ENCODE results near the gene SPG21. TPM values are rescaled to one million over a fixed set of nuclear protein-coding genes. Genes with fewer than 3 reads are reported as not detected.

The SPG21 gene
- total RNA-seq, 1 donor from 2014 or later: 71.8 TPM

DNA sequence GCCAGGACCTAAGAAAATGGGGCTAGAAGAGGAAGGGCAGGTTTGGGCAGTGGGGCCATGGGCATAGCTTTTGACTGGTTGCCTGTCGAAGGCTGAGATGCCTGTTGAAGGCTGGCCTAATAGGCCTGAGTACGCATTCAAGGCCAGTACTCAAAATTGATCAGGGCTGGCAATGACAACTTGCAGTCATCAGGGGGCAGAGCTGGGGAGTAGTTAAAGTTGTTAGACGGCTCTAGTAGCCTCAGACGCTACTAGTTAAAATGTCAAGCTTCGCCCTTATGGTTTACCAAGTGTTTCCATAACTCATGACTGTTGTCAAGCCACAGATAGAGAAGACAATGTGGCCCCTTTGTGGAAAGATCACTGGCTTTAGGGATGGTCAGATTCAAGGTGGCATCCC, 28.7 kb downstream of the SPG21 start:
- Mint-ChIP-seq H3K9me3 (no peaks in the 10 kb centered on the region), H3K27me3 (ENCODE audit: low read depth) (no peaks in the 10 kb centered on the region), H3K36me3 (ENCODE audit: low read depth) (peaks cover 42% of the 10 kb centered on the region), H3K4me1 (no peaks in the 10 kb centered on the region), H3K27ac (ENCODE audit: unreplicated experiment) (peak overlapping the region; percentile 19), H3K4me3 (no peak overlapping the region)
- TF ChIP-seq, protein P1, sequence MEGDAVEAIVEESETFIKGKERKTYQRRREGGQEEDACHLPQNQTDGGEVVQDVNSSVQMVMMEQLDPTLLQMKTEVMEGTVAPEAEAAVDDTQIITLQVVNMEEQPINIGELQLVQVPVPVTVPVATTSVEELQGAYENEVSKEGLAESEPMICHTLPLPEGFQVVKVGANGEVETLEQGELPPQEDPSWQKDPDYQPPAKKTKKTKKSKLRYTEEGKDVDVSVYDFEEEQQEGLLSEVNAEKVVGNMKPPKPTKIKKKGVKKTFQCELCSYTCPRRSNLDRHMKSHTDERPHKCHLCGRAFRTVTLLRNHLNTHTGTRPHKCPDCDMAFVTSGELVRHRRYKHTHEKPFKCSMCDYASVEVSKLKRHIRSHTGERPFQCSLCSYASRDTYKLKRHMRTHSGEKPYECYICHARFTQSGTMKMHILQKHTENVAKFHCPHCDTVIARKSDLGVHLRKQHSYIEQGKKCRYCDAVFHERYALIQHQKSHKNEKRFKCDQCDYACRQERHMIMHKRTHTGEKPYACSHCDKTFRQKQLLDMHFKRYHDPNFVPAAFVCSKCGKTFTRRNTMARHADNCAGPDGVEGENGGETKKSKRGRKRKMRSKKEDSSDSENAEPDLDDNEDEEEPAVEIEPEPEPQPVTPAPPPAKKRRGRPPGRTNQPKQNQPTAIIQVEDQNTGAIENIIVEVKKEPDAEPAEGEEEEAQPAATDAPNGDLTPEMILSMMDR (conservative IDR thresholded peaks at IDR 0.05): no peak
- DNase-seq (ENCODE audit: low read depth, low spot score): no peak

DNA sequence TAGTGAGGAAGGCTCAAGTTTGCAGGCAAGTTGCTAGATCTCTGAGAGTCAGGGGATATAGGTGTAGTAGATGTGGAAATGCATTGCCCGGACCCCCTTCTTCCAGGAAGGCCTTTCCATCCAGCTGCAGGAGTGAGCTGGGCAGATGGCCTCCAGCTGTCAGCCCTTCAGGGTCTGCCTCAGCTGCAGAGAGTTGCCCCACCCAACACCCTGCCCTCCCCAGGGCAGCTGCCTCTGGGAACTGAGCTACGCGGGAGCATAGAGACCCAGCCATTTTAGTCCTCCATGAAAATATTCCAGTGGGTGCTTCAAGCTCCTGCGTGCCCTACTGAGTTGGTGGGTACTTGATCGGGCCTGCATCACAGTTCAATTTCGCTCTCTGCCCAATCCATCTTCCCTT, 29.6 kb downstream of the SPG21 start:
- no peak overlapping the region for H3K4me3 Mint-ChIP-seq
- no peak for DNase-seq (ENCODE audit: low read depth, low spot score)
- peak overlapping the region; percentile 89 for H3K27ac Mint-ChIP-seq (ENCODE audit: unreplicated experiment)

DNA sequence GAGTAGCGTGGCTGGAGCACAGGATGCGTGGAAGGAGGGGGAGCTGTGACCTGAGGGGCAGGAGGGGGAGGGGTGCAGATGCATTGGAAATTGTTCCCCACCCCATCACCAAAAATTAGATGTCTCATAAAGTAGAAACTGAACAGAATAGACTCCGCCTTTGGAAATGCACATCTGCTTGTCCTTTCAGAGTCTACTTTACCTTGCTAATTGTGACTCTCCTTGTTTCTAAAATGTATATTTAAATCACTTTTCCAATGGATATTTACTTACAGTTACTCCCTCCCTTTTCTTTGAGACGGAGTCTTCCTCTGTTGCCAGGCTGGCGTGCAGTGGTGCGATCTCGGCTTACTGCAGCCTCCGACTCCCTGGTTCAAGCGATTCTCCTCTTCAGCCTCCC, 30.6 kb downstream of the SPG21 start:
- H3K4me1 Mint-ChIP-seq: no peaks in the 10 kb centered on the region
- peaks cover 8% of the 10 kb centered on the region for H3K9me3 Mint-ChIP-seq
- no peak overlapping the region for H3K4me3 Mint-ChIP-seq
- TF ChIP-seq, protein P1 (conservative IDR thresholded peaks at IDR 0.05): no peak
- no peaks in the 10 kb centered on the region for H3K27me3 Mint-ChIP-seq (ENCODE audit: low read depth)
- peaks cover 50% of the 10 kb centered on the region for H3K36me3 Mint-ChIP-seq (ENCODE audit: low read depth)
- no peak overlapping the region for H3K27ac Mint-ChIP-seq (ENCODE audit: unreplicated experiment)
- DNase-seq (ENCODE audit: low read depth, low spot score): no peak

More for the DNA sequence above, 29.6 kb downstream of the SPG21 start:
- H3K4me1 Mint-ChIP-seq: no peaks in the 10 kb centered on the region
- H3K36me3 Mint-ChIP-seq (ENCODE audit: low read depth): peaks cover 47% of the 10 kb centered on the region
- no peaks in the 10 kb centered on the region for H3K27me3 Mint-ChIP-seq (ENCODE audit: low read depth)
- TF ChIP-seq, protein P1 (conservative IDR thresholded peaks at IDR 0.05): no peak
- no peaks in the 10 kb centered on the region for H3K9me3 Mint-ChIP-seq

DNA sequence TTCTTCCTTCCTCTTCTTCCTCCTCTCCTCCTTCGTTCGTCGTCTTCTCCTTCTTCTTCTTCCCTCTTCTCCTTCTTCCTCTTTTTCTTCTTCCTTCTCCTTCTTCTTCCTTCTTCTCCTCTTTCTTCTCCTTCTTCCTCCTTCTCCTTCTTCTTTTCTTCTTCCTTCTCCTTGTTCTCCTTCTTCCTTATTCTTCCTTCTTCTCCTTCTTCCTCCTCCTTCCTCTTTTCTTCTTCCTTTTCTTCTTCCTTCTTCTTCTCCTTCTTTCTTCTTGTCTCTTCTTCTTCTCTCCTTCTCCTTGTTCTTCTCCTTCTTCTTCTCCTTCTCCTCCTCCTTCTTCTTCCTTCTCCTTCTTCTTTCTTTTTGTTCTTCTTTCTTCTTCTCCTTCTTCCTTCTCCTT, 35.3 kb downstream of the SPG21 start:
- no peak overlapping the region for H3K27ac Mint-ChIP-seq (ENCODE audit: unreplicated experiment)
- H3K9me3 Mint-ChIP-seq: peaks cover 28% of the 10 kb centered on the region
- peaks cover 50% of the 10 kb centered on the region for H3K36me3 Mint-ChIP-seq (ENCODE audit: low read depth)
- H3K4me1 Mint-ChIP-seq: no peaks in the 10 kb centered on the region
- TF ChIP-seq, protein P1 (conservative IDR thresholded peaks at IDR 0.05): no peak
- no peak for DNase-seq (ENCODE audit: low read depth, low spot score)
- no peaks in the 10 kb centered on the region for H3K27me3 Mint-ChIP-seq (ENCODE audit: low read depth)
- no peak overlapping the region for H3K4me3 Mint-ChIP-seq

DNA sequence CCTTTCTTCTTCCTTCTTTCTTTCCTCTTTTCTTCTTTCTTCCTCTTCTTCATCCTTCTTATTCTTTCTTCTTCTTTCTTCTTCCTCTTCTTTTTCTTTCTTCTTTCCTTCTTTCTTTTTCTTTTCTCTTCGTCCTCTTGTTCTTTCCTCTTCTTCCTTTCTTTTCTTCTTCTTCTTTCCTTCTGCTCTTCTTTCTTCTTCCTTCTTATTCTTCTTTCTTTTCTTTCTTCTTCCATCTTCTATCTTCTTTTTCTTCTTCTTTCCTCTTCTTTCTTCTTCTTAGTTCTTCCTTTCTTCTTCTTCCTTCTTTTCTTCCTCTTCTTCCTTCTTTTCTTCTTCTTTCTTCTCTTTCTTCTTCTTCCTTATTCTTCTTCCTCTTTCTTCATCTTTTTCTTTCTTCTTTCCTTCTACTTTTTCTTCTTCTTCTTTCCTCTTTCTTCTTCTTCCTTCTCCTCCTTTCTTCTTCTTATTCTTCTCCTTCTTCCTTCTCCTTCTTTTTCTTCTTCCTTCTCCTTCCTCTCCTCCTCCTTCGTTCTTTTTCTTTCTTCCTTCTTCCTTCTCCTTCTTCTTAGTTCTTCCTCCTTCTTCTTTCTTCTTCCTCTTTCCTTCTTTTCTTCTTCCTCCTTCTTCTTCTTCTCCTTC, 37.8 kb downstream of the SPG21 start:
- TF ChIP-seq, protein P1 (conservative IDR thresholded peaks at IDR 0.05): no peak
- Mint-ChIP-seq H3K4me3 (no peak overlapping the region), H3K9me3 (peaks cover 28% of the 10 kb centered on the region), H3K27me3 (ENCODE audit: low read depth) (no peaks in the 10 kb centered on the region), H3K4me1 (no peaks in the 10 kb centered on the region), H3K36me3 (ENCODE audit: low read depth) (peaks cover 43% of the 10 kb centered on the region), H3K27ac (ENCODE audit: unreplicated experiment) (no peak overlapping the region)
- no peak for DNase-seq (ENCODE audit: low read depth, low spot score)
